ENCODE results near the gene C1QTNF5.

DNA sequence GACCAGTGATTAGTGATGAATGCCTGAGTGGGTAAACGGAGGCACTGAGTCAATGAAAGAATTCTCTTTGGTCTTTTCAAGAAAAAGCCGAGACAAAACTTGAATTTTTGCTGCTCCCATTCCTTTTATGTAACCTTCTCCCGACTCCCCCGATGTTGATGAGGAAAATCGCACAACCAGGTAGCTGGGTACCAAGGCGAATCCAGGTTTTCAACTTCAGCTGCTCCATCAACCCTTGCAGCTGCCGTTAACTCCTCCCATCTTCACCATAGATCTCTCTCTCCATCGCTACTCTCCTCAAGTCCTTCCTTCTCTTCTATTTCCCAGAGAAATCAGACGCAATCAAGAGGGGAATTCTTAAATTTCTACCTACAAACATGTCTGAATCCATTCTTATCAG, 41.4 kb upstream of the C1QTNF5 start:
- TF ChIP-seq, protein P1, sequence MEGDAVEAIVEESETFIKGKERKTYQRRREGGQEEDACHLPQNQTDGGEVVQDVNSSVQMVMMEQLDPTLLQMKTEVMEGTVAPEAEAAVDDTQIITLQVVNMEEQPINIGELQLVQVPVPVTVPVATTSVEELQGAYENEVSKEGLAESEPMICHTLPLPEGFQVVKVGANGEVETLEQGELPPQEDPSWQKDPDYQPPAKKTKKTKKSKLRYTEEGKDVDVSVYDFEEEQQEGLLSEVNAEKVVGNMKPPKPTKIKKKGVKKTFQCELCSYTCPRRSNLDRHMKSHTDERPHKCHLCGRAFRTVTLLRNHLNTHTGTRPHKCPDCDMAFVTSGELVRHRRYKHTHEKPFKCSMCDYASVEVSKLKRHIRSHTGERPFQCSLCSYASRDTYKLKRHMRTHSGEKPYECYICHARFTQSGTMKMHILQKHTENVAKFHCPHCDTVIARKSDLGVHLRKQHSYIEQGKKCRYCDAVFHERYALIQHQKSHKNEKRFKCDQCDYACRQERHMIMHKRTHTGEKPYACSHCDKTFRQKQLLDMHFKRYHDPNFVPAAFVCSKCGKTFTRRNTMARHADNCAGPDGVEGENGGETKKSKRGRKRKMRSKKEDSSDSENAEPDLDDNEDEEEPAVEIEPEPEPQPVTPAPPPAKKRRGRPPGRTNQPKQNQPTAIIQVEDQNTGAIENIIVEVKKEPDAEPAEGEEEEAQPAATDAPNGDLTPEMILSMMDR (IDR thresholded peaks at IDR 0.05), result no peak
- TF ChIP-seq POLR2A (IDR thresholded peaks at IDR 0.05), result no peak
